H1 (cell line): ENCODE results near the gene SLC30A2.

Experiments
- CEBPB ChIP-seq: IDR thresholded peaks from 2 replicates; pipeline ENCODE4 v1.6.1; 2012; ENCODE audit warnings: low read depth, low read length
- CHD1 ChIP-seq: IDR thresholded peaks from 2 replicates; pipeline ENCODE4 v1.6.1; 2012; ENCODE audit warnings: low read depth, low read length, improper control_type of control experiment
- EP300 ChIP-seq, 2 experiments: IDR thresholded peaks; 1 replicate in 1 of 2; 2 replicates in 1 of 2; pipeline ENCODE4 v1.6.1; 2011 to 2012; ENCODE audit warnings: low read depth in 2 of 2, low read length in 2 of 2, mild to moderate bottlenecking in 2 of 2, borderline replicate concordance in 1 of 2, inconsistent platforms in 1 of 2, moderate library complexity in 1 of 2
- KDM1A ChIP-seq: fragments of 200-600, 300-600 bp; sonication (generic); IDR thresholded peaks from 2 replicates; pipeline ENCODE4 v1.7.1; 2016; ENCODE audit warnings: mild to moderate bottlenecking, low read length, borderline replicate concordance
- MAFK ChIP-seq: IDR thresholded peaks from 2 replicates; pipeline ENCODE4 v1.6.1; 2012; ENCODE audit warnings: low read depth, mild to moderate bottlenecking, improper control_type of control experiment, low read length
- POLR2A ChIP-seq, 2 experiments: IDR thresholded peaks; 1 replicate in 1 of 2; 2 replicates in 1 of 2; pipeline ENCODE4 v1.6.1; 2011; ENCODE audit warnings: low read depth in 2 of 2, low read length in 2 of 2, mild to moderate bottlenecking in 2 of 2; ENCODE audit errors: control extremely low read depth in 1 of 2
- POLR2AphosphoS5 ChIP-seq: IDR thresholded peaks from 2 replicates; pipeline ENCODE4 v1.6.1; 2011; ENCODE audit warnings: low read depth, low read length
- SP1 ChIP-seq: IDR thresholded peaks from 2 replicates; pipeline ENCODE4 v1.6.1; 2011; ENCODE audit warnings: low read depth, low read length
- TAF1 ChIP-seq: IDR thresholded peaks from 2 replicates; pipeline ENCODE4 v1.6.1; 2011; ENCODE audit warnings: mild to moderate bottlenecking, low read depth, low read length
- TF ChIP-seq, protein P1 (sequence below), 3 experiments: IDR thresholded peaks; 1 replicate in 2 of 3; 2 replicates in 1 of 3; pipeline versions ENCODE4 v1.5.1 to v1.6.1; 2011; ENCODE audit warnings: low read length in 3 of 3, mild to moderate bottlenecking in 3 of 3, inconsistent platforms in 2 of 3, low read depth in 1 of 3, moderate library complexity in 1 of 3; ENCODE audit not compliant: insufficient read depth in 1 of 3; ENCODE audit errors: control extremely low read depth in 1 of 3

DNA sequence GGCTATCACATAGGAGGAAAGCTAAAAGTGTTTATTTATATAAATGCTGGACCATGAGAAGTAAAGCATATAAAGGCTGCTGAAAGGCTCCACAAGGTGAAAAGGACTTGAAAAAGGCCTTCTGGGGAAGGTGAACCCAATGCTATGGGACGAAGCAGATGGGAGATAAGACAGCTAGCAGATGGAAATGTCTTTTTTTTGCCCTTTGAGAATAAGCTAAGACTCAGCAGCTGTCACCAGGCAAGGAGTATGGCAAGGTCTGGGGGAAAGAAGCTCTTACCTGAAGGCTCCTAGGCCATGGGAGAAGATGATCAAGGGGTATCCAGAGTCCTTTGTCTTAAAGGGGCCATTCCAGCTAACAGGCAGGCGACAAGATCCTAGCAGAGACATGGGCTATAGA is 58.0 kb downstream of the SLC30A2 start:
- no peak for TF ChIP-seq TAF1
- no peak for TF ChIP-seq SP1
- TF ChIP-seq POLR2AphosphoS5 = no peak
- TF ChIP-seq, protein P1, sequence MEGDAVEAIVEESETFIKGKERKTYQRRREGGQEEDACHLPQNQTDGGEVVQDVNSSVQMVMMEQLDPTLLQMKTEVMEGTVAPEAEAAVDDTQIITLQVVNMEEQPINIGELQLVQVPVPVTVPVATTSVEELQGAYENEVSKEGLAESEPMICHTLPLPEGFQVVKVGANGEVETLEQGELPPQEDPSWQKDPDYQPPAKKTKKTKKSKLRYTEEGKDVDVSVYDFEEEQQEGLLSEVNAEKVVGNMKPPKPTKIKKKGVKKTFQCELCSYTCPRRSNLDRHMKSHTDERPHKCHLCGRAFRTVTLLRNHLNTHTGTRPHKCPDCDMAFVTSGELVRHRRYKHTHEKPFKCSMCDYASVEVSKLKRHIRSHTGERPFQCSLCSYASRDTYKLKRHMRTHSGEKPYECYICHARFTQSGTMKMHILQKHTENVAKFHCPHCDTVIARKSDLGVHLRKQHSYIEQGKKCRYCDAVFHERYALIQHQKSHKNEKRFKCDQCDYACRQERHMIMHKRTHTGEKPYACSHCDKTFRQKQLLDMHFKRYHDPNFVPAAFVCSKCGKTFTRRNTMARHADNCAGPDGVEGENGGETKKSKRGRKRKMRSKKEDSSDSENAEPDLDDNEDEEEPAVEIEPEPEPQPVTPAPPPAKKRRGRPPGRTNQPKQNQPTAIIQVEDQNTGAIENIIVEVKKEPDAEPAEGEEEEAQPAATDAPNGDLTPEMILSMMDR (IDR thresholded peaks at IDR 0.05; ENCODE audit: control extremely low read depth in 1 of 3, insufficient read depth in 1 of 3, low read depth in 1 of 3, low read length in 3 of 3) = no peak
- TF ChIP-seq POLR2A (IDR thresholded peaks at IDR 0.05; ENCODE audit: control extremely low read depth in 1 of 2, low read depth in 2 of 2, low read length in 2 of 2) = no peak
- TF ChIP-seq MAFK = no peak
- no peak for TF ChIP-seq EP300 (IDR thresholded peaks at IDR 0.05; ENCODE audit: borderline replicate concordance in 1 of 2, low read depth in 2 of 2, low read length in 2 of 2)
- TF ChIP-seq CHD1 = no peak
- no peak for TF ChIP-seq KDM1A
- no peak for TF ChIP-seq CEBPB
